Measurements from ENCODE around the gene CDA.

The CDA gene

GRCh38 chr1:20588634-20589225 is at the start of gene CDA:
Gene CDA (plus strand): TSS chr1:20589097. CDS start chr1:20589130, 33 bp downstream.
- DNase-seq, result no peak

DNA sequence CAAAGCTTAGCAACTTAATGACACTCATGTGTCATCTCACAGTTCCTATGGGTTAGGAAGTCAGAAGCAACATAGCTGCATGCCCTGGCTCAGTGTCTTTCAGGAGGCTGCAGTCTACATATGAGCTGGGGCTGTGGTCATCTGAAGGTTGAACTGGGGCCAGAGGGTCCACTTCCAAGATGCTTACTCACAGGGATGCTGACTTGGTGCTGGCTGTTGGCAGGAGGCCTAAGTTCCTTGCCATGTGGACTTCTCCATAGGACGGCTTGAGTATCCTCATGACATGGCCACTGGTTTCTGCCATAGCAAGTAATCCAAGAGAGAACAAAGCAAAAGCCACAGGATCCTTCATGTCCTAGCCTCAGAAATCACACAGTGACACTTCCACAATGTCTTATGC is 48.6 kb upstream of the CDA start:
- DNase-seq, result no peak

GRCh38 chr1:20546637-20547036 is 42.3 kb upstream of the CDA start:
- DNase-seq, result no peak

DNA sequence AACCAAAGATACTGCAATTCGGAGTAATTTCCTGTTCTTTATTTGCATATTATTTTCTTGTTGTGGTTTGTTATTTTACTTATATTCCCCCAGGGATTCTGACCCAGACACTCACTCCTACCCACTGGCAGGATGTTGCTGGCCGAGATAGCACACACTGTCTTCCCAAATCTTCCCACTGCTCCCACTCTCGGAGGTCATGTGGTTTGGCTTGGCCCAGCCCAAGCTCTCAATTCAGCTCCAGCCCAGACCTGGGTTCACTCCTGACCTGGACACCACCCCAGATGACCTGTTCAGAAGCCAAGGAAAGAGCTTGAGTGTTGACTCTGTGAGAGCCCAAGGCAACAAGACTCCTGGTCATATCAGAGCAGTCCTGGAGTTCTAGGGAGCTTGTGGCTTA is 37.7 kb upstream of the CDA start:
- DNase-seq, result no peak

DNA sequence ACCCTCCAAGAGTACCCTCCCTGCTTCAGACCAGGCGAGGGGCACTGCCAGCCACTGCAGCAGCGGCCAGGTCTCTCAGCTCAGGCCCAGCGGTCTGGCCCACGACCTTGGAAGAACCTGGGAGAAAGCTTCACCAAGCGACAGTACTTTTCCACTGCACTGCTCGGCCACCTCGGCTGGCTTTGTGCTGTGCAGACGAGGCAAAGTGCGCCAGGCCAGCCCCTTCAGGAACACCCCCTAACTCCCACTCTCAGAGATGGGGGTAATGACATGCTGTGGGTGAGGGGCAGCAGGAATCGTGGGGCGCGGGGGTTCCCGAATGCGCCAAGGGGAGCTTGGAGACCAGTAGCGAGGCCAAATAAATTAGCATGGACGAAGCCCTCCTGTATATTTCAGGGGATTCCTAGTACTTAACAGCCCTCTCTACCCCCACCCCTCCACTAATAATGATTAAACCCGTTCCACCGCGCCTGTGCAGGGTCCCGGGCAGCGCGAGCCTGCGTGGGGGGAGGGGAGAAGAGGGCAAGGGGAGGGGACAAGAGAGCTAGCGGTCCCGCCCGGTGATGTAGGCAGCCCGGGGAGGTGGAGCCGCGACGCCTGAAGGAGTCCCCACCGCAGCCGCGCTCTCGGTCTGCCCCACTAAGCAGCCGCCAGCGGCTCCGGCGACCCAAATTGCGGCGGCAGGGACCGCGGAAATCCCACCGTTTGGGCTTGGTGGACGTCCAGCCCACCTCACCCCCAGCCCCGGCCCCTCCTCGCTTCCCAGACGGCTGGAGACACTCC is 36.8 kb upstream of the CDA start, which contains the start of gene FAM43B:
Gene FAM43B (plus strand): TSS at position 629 of the 783 bp plus-strand sequence. CDS start 401 bp downstream, outside the sequence.
- DNase-seq, result no peak

DNA sequence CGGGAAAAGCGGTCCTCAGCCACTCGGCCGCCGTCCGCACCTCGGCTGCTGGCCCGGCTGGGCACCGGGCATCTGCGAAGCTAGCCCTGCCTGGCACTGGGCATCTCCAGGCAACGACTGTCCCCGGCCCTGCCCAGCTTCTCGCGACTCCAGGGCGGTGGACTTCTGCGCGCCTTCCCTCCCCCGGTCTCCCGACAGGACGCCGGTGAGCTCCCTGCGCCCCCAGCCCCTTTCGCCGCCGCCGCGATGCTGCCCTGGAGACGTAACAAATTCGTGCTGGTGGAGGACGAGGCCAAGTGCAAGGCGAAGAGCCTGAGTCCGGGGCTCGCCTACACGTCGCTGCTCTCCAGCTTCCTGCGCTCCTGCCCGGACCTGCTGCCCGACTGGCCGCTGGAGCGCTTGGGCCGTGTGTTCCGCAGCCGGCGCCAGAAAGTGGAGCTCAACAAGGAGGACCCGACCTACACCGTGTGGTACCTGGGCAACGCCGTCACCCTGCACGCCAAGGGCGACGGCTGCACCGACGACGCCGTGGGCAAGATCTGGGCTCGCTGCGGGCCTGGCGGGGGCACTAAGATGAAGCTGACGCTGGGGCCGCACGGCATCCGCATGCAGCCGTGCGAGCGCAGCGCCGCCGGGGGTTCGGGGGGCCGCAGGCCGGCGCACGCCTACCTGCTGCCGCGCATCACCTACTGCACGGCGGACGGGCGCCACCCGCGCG is 36.0 kb upstream of the CDA start:
- no peak for DNase-seq

DNA sequence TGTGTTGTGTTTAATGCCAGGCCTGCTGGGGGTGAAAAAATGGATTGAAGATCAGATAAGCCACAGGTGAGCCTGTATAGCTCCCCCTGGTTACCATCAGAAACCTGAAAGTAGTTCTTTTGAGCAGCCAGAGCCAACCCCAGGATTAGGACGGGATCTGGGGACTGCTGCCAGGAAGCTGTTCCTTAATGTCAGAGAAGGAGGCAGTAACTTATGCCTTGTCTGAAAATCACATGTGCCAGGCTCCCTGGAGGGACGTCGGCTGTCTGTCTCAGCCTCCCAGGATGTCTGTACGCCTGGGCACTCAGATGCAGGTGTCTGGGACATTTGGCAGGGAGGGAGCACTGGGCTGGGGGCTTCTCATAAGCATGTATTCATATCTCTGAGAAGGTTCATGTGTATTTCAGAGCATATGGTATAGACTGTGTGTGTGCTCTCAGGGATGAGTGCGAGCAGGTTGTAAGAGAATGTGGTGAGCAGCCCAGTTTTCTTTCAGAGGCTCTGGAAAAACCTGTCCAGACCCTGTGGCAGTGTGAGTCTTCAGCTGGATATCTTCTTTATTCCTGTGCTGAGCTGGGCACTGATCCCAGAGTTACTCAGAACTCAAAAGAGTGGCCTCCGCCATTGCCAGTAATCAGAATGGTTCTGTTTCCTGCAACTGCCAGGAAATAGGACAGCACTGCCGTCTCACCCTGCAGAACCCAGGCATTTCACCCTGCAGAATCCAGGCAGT is 33.7 kb upstream of the CDA start:
- DNase-seq, result no peak

DNA sequence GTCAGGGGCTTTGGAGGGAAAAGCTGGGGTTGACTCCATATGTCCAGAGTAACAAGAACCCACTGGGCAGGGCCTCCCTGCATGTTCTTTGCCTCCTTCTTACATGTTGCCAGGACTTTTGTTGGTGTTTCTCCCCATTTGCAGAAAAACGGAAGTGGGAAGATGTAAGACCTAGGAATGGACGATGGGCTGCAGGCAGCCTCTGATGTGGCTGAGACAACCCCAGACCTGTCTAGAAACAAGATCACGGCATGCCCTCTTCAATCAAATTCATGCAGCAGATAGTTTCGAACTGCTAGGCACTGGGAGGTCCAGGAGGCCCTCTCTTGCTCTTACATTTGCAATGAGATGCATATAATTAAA is 33.2 kb upstream of the CDA start:
- DNase-seq, result no peak

GRCh38 chr1:20558191-20558590 is 30.7 kb upstream of the CDA start:
- DNase-seq, result no peak

GRCh38 chr1:20560966-20561365 is 27.9 kb upstream of the CDA start:
- no peak for DNase-seq

GRCh38 chr1:20565234-20565633 is 23.7 kb upstream of the CDA start:
- DNase-seq, result no peak

- no peak for DNase-seq
Observed at GRCh38 chr1:20569523-20570098, 19.3 kb upstream of the CDA start.

DNA sequence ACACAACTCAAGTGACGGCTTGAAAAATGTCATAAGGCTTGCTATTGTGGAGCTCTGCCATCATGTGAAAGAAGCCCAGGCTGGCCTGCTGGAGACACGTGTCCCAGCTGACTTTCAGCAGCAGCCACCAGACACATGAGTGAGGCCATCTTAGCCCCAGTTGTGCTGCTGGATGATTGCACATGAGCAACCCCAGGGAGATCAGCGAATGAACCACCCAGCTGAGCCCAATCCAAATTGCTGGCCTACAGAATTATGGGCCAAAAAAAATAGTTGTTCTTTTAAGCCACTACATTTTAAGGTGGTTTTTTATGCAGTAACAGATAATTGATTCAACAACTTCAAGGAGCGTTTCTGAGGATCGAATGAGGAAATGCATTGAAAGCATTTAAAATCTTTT is 17.5 kb upstream of the CDA start:
- no peak for DNase-seq

GRCh38 chr1:20573987-20574386 is 14.9 kb upstream of the CDA start:
- DNase-seq, result no peak

DNA sequence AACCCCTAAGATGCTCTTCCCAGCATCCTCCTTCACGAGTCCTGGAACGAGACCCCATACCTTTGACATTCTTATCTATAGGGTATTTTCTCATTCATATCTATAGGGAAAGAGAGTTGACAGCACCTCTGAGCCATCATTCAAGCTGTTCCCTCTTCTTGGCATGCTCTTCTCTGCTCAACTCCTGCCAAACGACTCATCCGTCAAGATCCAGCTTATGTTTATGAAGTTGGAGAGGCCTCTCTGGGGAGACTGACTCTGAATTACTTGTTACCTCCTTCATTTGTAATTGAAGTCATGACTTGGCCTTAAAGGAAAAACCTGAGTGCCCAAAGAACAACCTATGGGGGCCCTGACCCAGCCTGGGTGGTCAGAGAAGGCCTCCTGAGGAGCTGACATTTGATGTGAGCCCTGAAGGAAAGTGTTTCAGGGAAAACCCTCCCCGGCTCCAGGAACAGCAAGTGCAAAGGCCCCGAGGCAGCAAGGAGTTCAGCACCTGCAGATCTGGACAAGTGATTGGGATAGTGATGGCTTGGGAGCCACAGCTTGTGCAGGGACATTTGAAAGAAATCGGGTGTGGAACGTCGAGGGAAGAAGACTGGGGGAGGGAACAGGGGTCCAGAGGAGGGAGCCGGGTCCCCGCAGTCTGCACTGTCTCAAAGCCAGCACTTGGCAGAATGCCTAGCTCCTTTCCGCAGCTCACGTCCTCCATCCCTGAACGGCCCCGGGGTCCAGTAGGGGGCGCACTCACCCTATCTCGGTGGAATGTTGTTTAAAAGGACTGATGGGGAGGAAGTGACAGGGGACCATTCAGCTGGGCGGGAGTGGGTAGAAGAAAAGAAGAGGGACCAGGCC is 14.0 kb upstream of the CDA start:
- DNase-seq, result no peak

- no peak for DNase-seq
Observed at GRCh38 chr1:20575541-20576336, 13.2 kb upstream of the CDA start.

GRCh38 chr1:20578062-20578461 is 10.8 kb upstream of the CDA start:
- DNase-seq, result no peak

GRCh38 chr1:20578721-20579395 is 10.0 kb upstream of the CDA start:
- DNase-seq, result no peak

- no peak for DNase-seq
Observed at GRCh38 chr1:20584890-20585289, 4.0 kb upstream of the CDA start.

DNA sequence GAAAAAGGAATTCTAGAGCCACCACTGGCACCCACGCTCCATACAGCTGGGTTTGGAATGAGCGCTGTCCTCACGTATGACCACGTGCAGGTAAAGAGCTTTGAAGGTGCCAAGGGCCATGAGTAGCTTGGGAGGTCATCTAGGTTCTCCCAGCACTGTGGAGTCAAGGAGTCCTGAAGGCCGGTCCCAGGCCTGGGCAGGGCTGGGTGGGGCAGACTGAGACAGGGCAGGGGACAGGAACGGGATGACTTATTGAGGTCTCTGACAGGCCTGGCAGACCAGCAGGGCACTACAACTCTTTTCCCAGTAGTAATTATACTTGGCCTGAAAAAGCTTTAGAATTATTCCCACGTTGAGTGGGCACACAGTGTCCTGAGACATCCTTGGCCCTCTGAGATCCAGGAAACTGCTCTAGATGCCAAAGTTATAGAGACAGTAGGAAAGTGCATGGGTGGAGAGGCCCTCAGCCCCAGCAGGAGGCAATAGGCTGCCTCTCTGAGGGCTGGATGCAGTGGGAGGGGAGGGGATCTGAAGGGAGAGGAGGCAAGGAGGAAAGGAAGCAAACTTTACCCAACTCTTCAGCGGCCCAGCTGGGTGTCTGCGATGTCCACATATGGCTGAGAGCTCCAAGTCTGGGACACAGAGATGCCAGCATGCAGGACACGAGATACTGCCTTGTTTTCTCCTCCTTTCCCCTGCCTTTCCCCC is 1.8 kb upstream of the CDA start:
- DNase-seq, result no peak
